COLO668 (cell line): ENCODE results near the gene FBXO22.

Experiments
- DNase-seq: peaks from one replicate; lab custom pipeline; 2025; ENCODE audit not compliant: unreplicated experiment; lab: John Stamatoyannopoulos, UW

Gene FBXO22

GRCh38 chr15:75918135-75918534 is 14.5 kb downstream of the FBXO22 start:
- no peak for DNase-seq

- no peak for DNase-seq
Measured at GRCh38 chr15:75920079-75920478, 16.4 kb downstream of the FBXO22 start.

- DNase-seq = no peak
Measured at GRCh38 chr15:75921732-75922703, 18.3 kb downstream of the FBXO22 start.

GRCh38 chr15:75923756-75924155 is 20.1 kb downstream of the FBXO22 start:
- no peak for DNase-seq

- DNase-seq = no peak
Measured at GRCh38 chr15:75924576-75924975, 20.9 kb downstream of the FBXO22 start.

- DNase-seq = no peak
Measured at GRCh38 chr15:75925440-75925839, 21.8 kb downstream of the FBXO22 start.

- no peak for DNase-seq
Measured at GRCh38 chr15:75926931-75927330, 23.3 kb downstream of the FBXO22 start.

- DNase-seq = no peak
Measured at GRCh38 chr15:75927601-75928000, 23.9 kb downstream of the FBXO22 start.

- DNase-seq = no peak
Measured at GRCh38 chr15:75928680-75929608, 25.3 kb downstream of the FBXO22 start.

- no peak for DNase-seq
Measured at GRCh38 chr15:75929799-75930565, 26.3 kb downstream of the FBXO22 start.

GRCh38 chr15:75930866-75931265 is 27.2 kb downstream of the FBXO22 start:
- no peak for DNase-seq

- DNase-seq = no peak
Measured at GRCh38 chr15:75942464-75942863, 38.8 kb downstream of the FBXO22 start.

- DNase-seq = no peak
Measured at GRCh38 chr15:75943246-75943645, 39.6 kb downstream of the FBXO22 start.

- DNase-seq = no peak
Measured at GRCh38 chr15:75943713-75944215, 40.1 kb downstream of the FBXO22 start.

- no peak for DNase-seq
Measured at GRCh38 chr15:75945953-75946352, 42.3 kb downstream of the FBXO22 start.

GRCh38 chr15:75947092-75947491 is 43.4 kb downstream of the FBXO22 start:
- DNase-seq = no peak

- no peak for DNase-seq
Measured at GRCh38 chr15:75948761-75949296, 45.2 kb downstream of the FBXO22 start.

GRCh38 chr15:75952525-75952924 is 48.8 kb downstream of the FBXO22 start:
- DNase-seq = no peak

GRCh38 chr15:75955720-75956119 is 52.0 kb downstream of the FBXO22 start:
- DNase-seq = no peak

- no peak for DNase-seq
Measured at GRCh38 chr15:75961331-75961730, 57.7 kb downstream of the FBXO22 start.
